MM.1S (cell line): Measurements from ENCODE around the gene DHTKD1.

Source experiments
- DNase-seq: peaks from one replicate; pipeline ENCODE4 v3.0.0-alpha.2; 2015
- H2AFZ ChIP-seq: fragments of 300-600 bp; sonication (generic); 2 replicates; pipeline ENCODE4 v1.6.0; 2016; ENCODE audit warnings: antibody characterized with exemption, low read length
- H3F3A ChIP-seq: fragments of 300-600 bp; sonication (generic); 2 replicates; pipeline ENCODE4 v1.6.1; 2016; ENCODE audit warnings: mild to moderate bottlenecking, antibody characterized with exemption, low read length, moderate library complexity, mixed read lengths; ENCODE audit not compliant: insufficient read depth
- H3K27ac ChIP-seq: fragments of 300-600 bp; sonication (generic); 2 replicates; pipeline ENCODE4 v1.5.1; 2016; ENCODE audit warnings: mild to moderate bottlenecking, low read length
- H3K27me3 ChIP-seq: fragments of 300-600 bp; sonication (generic); replicated peaks from 2 replicates; pipeline ENCODE4 v1.6.0; 2016; ENCODE audit warnings: low read length; ENCODE audit not compliant: insufficient read depth
- H3K36me3 ChIP-seq: fragments of 300-600 bp; sonication (generic); replicated peaks from 2 replicates; pipeline ENCODE4 v1.6.1; 2016; ENCODE audit warnings: mild to moderate bottlenecking, low read length, mixed read lengths; ENCODE audit not compliant: insufficient read depth
- H3K4me1 ChIP-seq: fragments of 300-600 bp; sonication (generic); 2 replicates; pipeline ENCODE4 v1.6.1; 2016; ENCODE audit warnings: low read length, mixed read lengths
- H3K4me2 ChIP-seq: fragments of 300-600 bp; sonication (generic); 2 replicates; pipeline ENCODE4 v1.6.0; 2016; ENCODE audit warnings: low read depth, low read length
- H3K4me3 ChIP-seq: fragments of 300-600 bp; sonication (generic); 2 replicates; pipeline ENCODE4 v1.5.1; 2016; ENCODE audit warnings: low read length, mixed read lengths
- H3K79me2 ChIP-seq: fragments of 300-600 bp; sonication (generic); 2 replicates; pipeline ENCODE4 v1.6.1; 2016; ENCODE audit warnings: mixed run types, low read length, mixed read lengths
- H3K9ac ChIP-seq: fragments of 300-600 bp; sonication (generic); 2 replicates; pipeline ENCODE4 v1.6.1; 2016; ENCODE audit warnings: low read length, mixed read lengths
- H3K9me2 ChIP-seq: fragments of 300-600 bp; sonication (generic); replicated peaks from 2 replicates; pipeline ENCODE4 v1.6.1; 2016; ENCODE audit warnings: mild to moderate bottlenecking, low read length, mixed read lengths; ENCODE audit not compliant: insufficient read depth
- H3K9me3 ChIP-seq: fragments of 300-600 bp; sonication (generic); replicated peaks from 2 replicates; pipeline ENCODE4 v1.6.1; 2016; ENCODE audit warnings: mild to moderate bottlenecking, low read length, mixed read lengths; ENCODE audit not compliant: insufficient read depth
- H4K20me1 ChIP-seq: fragments of 300-600 bp; sonication (generic); 2 replicates; pipeline ENCODE4 v1.6.1; 2016; ENCODE audit warnings: mild to moderate bottlenecking, low read length, moderate library complexity, mixed read lengths; ENCODE audit not compliant: insufficient read depth
- EZH2 ChIP-seq: fragments of 300-600 bp; sonication (generic); optimal IDR thresholded peaks from 2 replicates; pipeline ENCODE3; 2017; ENCODE audit warnings: low read depth, mild to moderate bottlenecking, antibody characterized with exemption, low read length, mixed read lengths
- EZH2phosphoT487 ChIP-seq: fragments of 300-600 bp; sonication (generic); IDR thresholded peaks from 2 replicates; pipeline ENCODE4 v1.6.1; 2018; ENCODE audit warnings: antibody characterized with exemption, low read length
- TF ChIP-seq, protein P1 (sequence below): fragments of 300-600 bp; sonication (generic); IDR thresholded peaks from 2 replicates; pipeline ENCODE4 v1.5.1; 2016; ENCODE audit warnings: antibody characterized with exemption, low read length, mixed read lengths

DHTKD1 gene

DNA sequence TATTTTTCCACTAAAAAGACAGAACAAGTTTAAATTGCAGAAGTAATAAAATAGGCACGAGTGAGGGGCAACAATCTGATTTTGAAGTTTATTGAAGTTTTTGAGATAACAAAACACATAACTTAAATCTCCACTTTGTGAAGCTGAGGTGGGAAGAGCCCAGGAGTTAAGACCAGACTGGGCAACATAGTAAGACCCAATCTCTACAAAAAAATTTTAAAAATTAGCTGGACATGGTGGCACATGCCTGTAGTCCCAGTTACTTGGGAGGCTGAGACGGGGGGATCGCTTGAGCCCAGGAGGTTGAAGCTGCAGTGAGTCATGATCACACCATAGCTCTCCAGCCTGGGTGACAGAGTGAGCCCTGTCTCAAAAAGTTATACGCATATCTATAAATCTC is 37.4 kb upstream of the DHTKD1 start:
- no peak for DNase-seq
- no peak overlapping the region for H3K9ac ChIP-seq
- H3K36me3 ChIP-seq: peaks cover 20% of the 10 kb centered on the region
- no peak overlapping the region for H3K27ac ChIP-seq
- TF ChIP-seq, protein P1, sequence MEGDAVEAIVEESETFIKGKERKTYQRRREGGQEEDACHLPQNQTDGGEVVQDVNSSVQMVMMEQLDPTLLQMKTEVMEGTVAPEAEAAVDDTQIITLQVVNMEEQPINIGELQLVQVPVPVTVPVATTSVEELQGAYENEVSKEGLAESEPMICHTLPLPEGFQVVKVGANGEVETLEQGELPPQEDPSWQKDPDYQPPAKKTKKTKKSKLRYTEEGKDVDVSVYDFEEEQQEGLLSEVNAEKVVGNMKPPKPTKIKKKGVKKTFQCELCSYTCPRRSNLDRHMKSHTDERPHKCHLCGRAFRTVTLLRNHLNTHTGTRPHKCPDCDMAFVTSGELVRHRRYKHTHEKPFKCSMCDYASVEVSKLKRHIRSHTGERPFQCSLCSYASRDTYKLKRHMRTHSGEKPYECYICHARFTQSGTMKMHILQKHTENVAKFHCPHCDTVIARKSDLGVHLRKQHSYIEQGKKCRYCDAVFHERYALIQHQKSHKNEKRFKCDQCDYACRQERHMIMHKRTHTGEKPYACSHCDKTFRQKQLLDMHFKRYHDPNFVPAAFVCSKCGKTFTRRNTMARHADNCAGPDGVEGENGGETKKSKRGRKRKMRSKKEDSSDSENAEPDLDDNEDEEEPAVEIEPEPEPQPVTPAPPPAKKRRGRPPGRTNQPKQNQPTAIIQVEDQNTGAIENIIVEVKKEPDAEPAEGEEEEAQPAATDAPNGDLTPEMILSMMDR: no peak
- TF ChIP-seq EZH2phosphoT487: no peak
- no peak for TF ChIP-seq EZH2
- H3K9me2 ChIP-seq: no peaks in the 10 kb centered on the region
- no peaks in the 10 kb centered on the region for H3F3A ChIP-seq
- H3K27me3 ChIP-seq: no peaks in the 10 kb centered on the region
- no peaks in the 10 kb centered on the region for H3K9me3 ChIP-seq
- H3K4me2 ChIP-seq: no peak overlapping the region
- peaks cover 86% of the 10 kb centered on the region for H3K79me2 ChIP-seq
- no peak overlapping the region for H3K4me3 ChIP-seq
- H3K4me1 ChIP-seq: peaks cover 15% of the 10 kb centered on the region; the same call in 1 of the 2 replicates
- H2AFZ ChIP-seq: no peak overlapping the region
- no peaks in the 10 kb centered on the region; the same call in 1 of the 2 replicates for H4K20me1 ChIP-seq

DNA sequence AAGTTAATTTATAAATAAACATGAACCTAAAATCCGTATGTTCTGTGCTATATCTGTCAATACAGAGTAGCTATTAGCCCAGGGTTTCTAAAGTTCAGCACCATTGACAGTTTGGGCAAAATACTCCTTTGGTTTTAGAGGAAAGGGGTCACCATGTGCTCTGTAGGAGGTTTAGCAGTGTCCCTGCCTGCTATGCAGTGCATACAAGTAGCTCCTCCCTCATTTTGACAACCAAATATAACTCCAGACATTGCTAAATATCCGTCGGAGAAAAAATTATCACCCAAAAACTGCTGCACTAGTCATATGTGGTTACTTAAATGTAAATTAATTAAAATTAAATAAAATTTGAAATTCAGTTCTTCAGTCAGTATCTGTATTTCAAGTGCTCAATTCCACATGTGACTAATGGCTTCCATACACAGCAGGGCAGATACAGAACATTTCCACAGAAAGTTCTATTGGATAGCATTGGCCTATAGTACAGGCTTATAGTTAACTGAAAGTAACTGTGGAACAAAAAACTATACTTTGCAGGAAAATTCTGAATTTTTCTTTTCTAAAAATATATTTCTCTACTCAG is 32.6 kb upstream of the DHTKD1 start:
- Histone ChIP-seq H3K79me2 (peaks cover 94% of the 10 kb centered on the region), H3K36me3 (0 out of 2 replicates have a peak, but pooled peaks cover 9% of the 10 kb centered on the region), H3K27ac (no peak overlapping the region), H4K20me1 (no peaks in the 10 kb centered on the region), H3F3A (no peaks in the 10 kb centered on the region), H3K9ac (no peak overlapping the region), H3K27me3 (no peaks in the 10 kb centered on the region), H3K4me2 (no peak overlapping the region), H3K9me3 (no peaks in the 10 kb centered on the region), H3K9me2 (no peaks in the 10 kb centered on the region), H2AFZ (no peak overlapping the region), H3K4me1 (0 out of 2 replicates have a peak, but pooled peaks cover 2% of the 10 kb centered on the region), H3K4me3 (no peak overlapping the region)
- no peak for DNase-seq
- no peak for TF ChIP-seq EZH2phosphoT487
- TF ChIP-seq EZH2: no peak
- TF ChIP-seq, protein P1: no peak

DNA sequence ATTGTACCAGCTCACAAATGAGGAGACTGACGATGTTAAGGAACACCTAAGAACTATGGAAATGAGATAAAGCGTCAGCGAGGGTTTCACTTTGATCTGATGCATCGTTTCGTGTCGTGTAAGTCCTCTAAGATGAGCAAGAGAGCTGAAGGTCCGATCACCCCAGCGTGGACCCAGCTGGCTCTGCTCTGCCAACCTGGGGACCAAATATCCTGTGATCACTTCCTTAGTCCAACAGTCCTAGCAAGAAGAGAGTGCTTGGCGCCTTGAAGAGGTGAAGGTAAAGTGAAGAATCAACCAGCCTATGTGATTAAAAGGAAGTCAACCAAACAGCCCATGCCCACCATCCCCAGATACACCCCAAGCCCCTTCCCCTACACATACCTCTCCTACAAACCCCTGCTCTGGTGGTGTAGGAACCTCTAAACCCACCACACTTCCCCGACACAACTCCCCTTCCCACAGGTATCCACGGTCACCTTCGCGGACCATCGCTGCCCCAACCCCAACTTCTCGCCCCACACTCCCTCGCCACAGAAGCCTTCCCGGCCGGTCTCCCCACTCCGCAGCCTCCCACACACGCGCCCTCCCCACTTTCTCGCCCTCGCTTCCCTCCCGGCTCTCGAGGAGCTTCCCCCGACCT is 26.9 kb upstream of the DHTKD1 start:
- H3K4me2 ChIP-seq: peak overlapping the region; percentile 86
- no peaks in the 10 kb centered on the region for H3K9me3 ChIP-seq
- peak overlapping the region; percentile 93 for H2AFZ ChIP-seq
- H3K4me3 ChIP-seq: peak overlapping the region; percentile 99
- peaks cover 8% of the 10 kb centered on the region for H3F3A ChIP-seq
- TF ChIP-seq, protein P1: no peak
- TF ChIP-seq EZH2phosphoT487: no peak
- DNase-seq: peak; percentile 57
- H4K20me1 ChIP-seq: no peaks in the 10 kb centered on the region
- peak overlapping the region; percentile 92 for H3K27ac ChIP-seq
- no peaks in the 10 kb centered on the region for H3K36me3 ChIP-seq
- peak overlapping the region; percentile 99 for H3K9ac ChIP-seq
- peaks cover 8% of the 10 kb centered on the region for H3K4me1 ChIP-seq
- no peaks in the 10 kb centered on the region for H3K9me2 ChIP-seq
- H3K27me3 ChIP-seq: no peaks in the 10 kb centered on the region
- peaks cover 58% of the 10 kb centered on the region for H3K79me2 ChIP-seq
